K562 (cell line): ENCODE results near the gene DNAJC6. TPM values are rescaled to one million over a fixed set of nuclear protein-coding genes. Genes with fewer than 3 reads are reported as not detected.

Source experiments
- ARID2 ChIP-seq: fragments of 450-650 bp; IDR thresholded peaks from 2 replicates; pipeline ENCODE4 v1.6.1; 2017; ENCODE audit warnings: antibody characterized with exemption, mild to moderate bottlenecking
- BACH1 ChIP-seq: fragments of 200-800 bp; sonication (Bioruptor generic); IDR thresholded peaks from 2 replicates; pipeline ENCODE4 v1.6.1; 2016; ENCODE audit warnings: missing genetic modification characterization, missing compliant biosample characterization
- CREM ChIP-seq: IDR thresholded peaks from 2 replicates; pipeline ENCODE4 v1.6.1; 2014; ENCODE audit warnings: antibody characterized with exemption, low read depth
- ETV5 ChIP-seq: sonication (generic); formaldehyde crosslinking; IDR thresholded peaks from 2 replicates; pipeline ENCODE4 v1.4.0; 2020; ENCODE audit warnings: low read depth, mild to moderate bottlenecking, missing genetic modification reagents
- HDAC2 ChIP-seq: fragments of 450-650 bp; IDR thresholded peaks from 2 replicates; pipeline ENCODE4 v1.6.1; 2016; ENCODE audit warnings: mild to moderate bottlenecking
- MYC ChIP-seq, 2 experiments: fragments of 250-450 bp in 1 of 2; sonication (Bioruptor Pico) in 1 of 2; IDR thresholded peaks; 2 replicates each; pipeline versions ENCODE4 v1.5.1 to v1.6.1; 2012 to 2021; ENCODE audit warnings: low read depth in 2 of 2, borderline replicate concordance in 1 of 2, improper control_type of control experiment in 1 of 2, low read length in 1 of 2, mild to moderate bottlenecking in 1 of 2, moderate library complexity in 1 of 2
- PHF20 ChIP-seq: fragments of 450-650 bp; IDR thresholded peaks from 2 replicates; pipeline ENCODE4 v1.6.1; 2018; ENCODE audit not compliant: partially characterized antibody
- PHF8 ChIP-seq: fragments of 200-600 bp; sonication (generic); IDR thresholded peaks from 2 replicates; pipeline ENCODE4 v1.6.1; 2012; ENCODE audit warnings: mixed run types, mild to moderate bottlenecking, inconsistent platforms, low read length, moderate library complexity, borderline replicate concordance
- RBM17 ChIP-seq: fragments of 200-400 bp; formaldehyde crosslinking; IDR thresholded peaks from 2 replicates; pipeline ENCODE4 v1.6.1; 2017; ENCODE audit warnings: low read depth, mild to moderate bottlenecking, low read length, borderline replicate concordance
- RBM34 ChIP-seq: fragments of 200-400 bp; formaldehyde crosslinking; IDR thresholded peaks from 2 replicates; pipeline ENCODE4 v1.6.1; 2018; ENCODE audit warnings: low read length, borderline replicate concordance; ENCODE audit not compliant: insufficient read depth
- SMARCE1 ChIP-seq: fragments of 450-650 bp; IDR thresholded peaks from 2 replicates; pipeline ENCODE4 v1.7.1; 2016; ENCODE audit warnings: mild to moderate bottlenecking
- SRF ChIP-seq, 2 experiments: fragments of 250-450, 450-650 bp in 1 of 2; sonication (Bioruptor Pico) in 1 of 2; sonication (generic) in 1 of 2; formaldehyde crosslinking; IDR thresholded peaks; 2 replicates each; pipeline versions ENCODE4 v1.5.0 to v1.5.1; 2020 to 2022; ENCODE audit warnings: mild to moderate bottlenecking in 1 of 2, missing genetic modification reagents in 1 of 2
- STAG1 ChIP-seq: sonication (generic); formaldehyde crosslinking; IDR thresholded peaks from 2 replicates; pipeline ENCODE4 v1.5.0; 2020; ENCODE audit warnings: missing genetic modification reagents, borderline replicate concordance
- STAT5B ChIP-seq: fragments of 250-450 bp; sonication (Bioruptor Pico); IDR thresholded peaks from 2 replicates; pipeline ENCODE4 v1.8.0; 2021; ENCODE audit warnings: mild to moderate bottlenecking, inconsistent platforms
- TAF7 ChIP-seq: fragments of 450-650 bp; IDR thresholded peaks from 2 replicates; pipeline ENCODE4 v1.6.1; 2016; ENCODE audit warnings: missing genetic modification characterization, missing compliant biosample characterization
- ZBED1 ChIP-seq: IDR thresholded peaks from 2 replicates; pipeline ENCODE4 v1.6.1; 2014
- ZC3H11A ChIP-seq: IDR thresholded peaks from 2 replicates; pipeline ENCODE4 v1.6.1; 2012; ENCODE audit warnings: low read depth, low read length, improper control_type of control experiment
- ZKSCAN1 ChIP-seq: fragments of 150-350 bp; IDR thresholded peaks from 2 replicates; pipeline ENCODE4 v1.6.1; 2016; ENCODE audit warnings: low read depth, low read length
- ZNF133 ChIP-seq: fragments of 250-450 bp; sonication (Bioruptor Pico); IDR thresholded peaks from 2 replicates; pipeline ENCODE4 v1.4.0; 2020; ENCODE audit warnings: mild to moderate bottlenecking
- ZNF143 ChIP-seq: sonication (generic); formaldehyde crosslinking; IDR thresholded peaks from 2 replicates; pipeline ENCODE4 v1.9.0; 2022; ENCODE audit warnings: mild to moderate bottlenecking, missing genetic modification reagents
- ZNF174 ChIP-seq: fragments of 250-450 bp; sonication (Bioruptor Pico); IDR thresholded peaks from 2 replicates; pipeline ENCODE4 v1.4.0; 2020; ENCODE audit warnings: mild to moderate bottlenecking
- ZNF197 ChIP-seq: fragments of 200-800 bp; sonication (Bioruptor generic); IDR thresholded peaks from 2 replicates; pipeline ENCODE4 v1.6.1; 2016; ENCODE audit warnings: low read depth, missing genetic modification characterization, missing compliant biosample characterization
- ZNF212 ChIP-seq: fragments of 450-650 bp; formaldehyde crosslinking; IDR thresholded peaks from 2 replicates; pipeline ENCODE4 v1.4.0; 2020; ENCODE audit warnings: mild to moderate bottlenecking
- ZNF764 ChIP-seq: fragments of 250-450 bp; sonication (Bioruptor Pico); IDR thresholded peaks from 2 replicates; pipeline ENCODE4 v1.4.0; 2020; ENCODE audit warnings: low read depth, mild to moderate bottlenecking, moderate library complexity
- polyA plus RNA-seq, 8 experiments: library from polyadenylated mRNA; depleted of rRNA in 4 of 8; stranded (reverse) in 5 of 8; unstranded in 3 of 8; fragments of >200 nt; fragmentation: Nextera tagmentation in 2 of 8; fragmentation: Illumina TruSeq in 1 of 8; extraction: Ambion mirVana in 2 of 8; extraction: Trizol in 1 of 8; gene quantifications; 2 replicates each; pipeline versions ENCODE4 v1.2.1 to v1.2.3, GENCODE V29; 2011 to 2014; ENCODE audit warnings: inconsistent platforms in 1 of 8, missing spikeins in 1 of 8
- total RNA-seq, 7 experiments: library from RNA; depleted of rRNA in 6 of 7; stranded (reverse); fragments of >200 nt in 6 of 7; fragmentation: Illumina TruSeq in 2 of 7; extraction: Trizol in 2 of 7; gene quantifications; 2 replicates each; pipeline versions ENCODE4 v1.2.1 to v1.2.3, GENCODE V29; 2011 to 2021; ENCODE audit warnings: low replicate concordance in 1 of 7
- TF ChIP-seq, protein P1 (sequence below): fragments of 450-650 bp; IDR thresholded peaks from 2 replicates; pipeline ENCODE4 v1.6.1; 2017; ENCODE audit warnings: antibody characterized with exemption
- TF ChIP-seq, protein P2 (sequence below): fragments of 250-450 bp; sonication (Bioruptor Pico); IDR thresholded peaks from 2 replicates; pipeline ENCODE4 v1.4.0; 2020; ENCODE audit warnings: mild to moderate bottlenecking, moderate library complexity, borderline replicate concordance

DNAJC6 gene
- total and polyA plus RNA-seq, 9 of the 15 experiments (the other 6 are each of a cell fraction or from before 2014, with no cell fraction given) = 6.7 to 78.7 (median 28.0) TPM

DNA sequence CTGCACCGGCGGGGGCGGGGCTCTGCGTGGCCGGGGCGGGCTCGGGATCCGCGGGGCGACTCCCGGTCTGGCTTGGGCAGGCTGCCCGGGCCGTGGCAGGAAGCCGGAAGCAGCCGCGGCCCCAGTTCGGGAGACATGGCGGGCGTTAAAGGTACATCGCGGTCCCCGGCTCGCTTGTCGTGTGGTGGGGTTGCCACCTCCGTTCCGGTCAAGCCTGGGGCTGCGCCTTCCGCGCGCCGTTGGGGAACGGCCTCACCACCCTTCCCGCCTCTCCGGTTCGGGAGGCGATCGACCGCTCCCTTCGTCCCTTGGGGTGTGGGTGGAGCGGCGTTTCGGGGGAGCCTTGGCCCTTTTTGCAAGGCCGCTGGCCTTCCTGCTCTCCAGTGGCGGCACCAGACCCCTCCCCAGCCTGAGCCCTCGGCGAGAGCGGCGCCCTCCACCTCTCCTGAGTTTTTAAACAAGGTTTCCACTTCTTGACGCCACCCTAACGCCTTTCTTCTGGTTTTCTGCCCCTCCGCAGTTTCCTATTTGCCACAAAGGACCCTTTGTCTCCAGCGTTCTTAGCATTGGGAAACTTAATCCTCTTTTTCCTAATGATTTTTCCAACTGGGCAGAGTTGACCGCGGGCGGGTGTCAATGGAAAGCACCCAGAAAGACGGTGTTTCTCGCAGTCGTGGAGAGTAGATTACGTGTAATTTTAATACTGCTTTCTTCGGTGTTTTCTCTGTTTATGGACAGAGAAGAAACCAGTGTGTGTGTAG, 111.4 kb downstream of the DNAJC6 start, which contains the start of the genes LEPR and LEPROT (continued):
- TF ChIP-seq SRF (CRISPR knock-in tag; IDR thresholded peaks at IDR 0.05) (no peak), ZKSCAN1 (no peak), TAF7 (peak; percentile 83), ZNF143 (CRISPR knock-in tag) (no peak), ZNF174 (CRISPR knock-in tag) (no peak), RBM34 (no peak), ZC3H11A (no peak), ZNF212 (CRISPR knock-in tag) (no peak), CREM (peak; percentile 56), SMARCE1 (no peak), ARID2 (no peak), HDAC2 (no peak), ZNF197 (no peak), ZBED1 (no peak), STAT5B (CRISPR knock-in tag) (no peak), ZNF764 (no peak), PHF20 (peak; percentile 73), BACH1 (tag) (no peak), MYC (IDR thresholded peaks at IDR 0.05; ENCODE audit: low read depth, low read length) (no peak), MYC (CRISPR knock-in tag; IDR thresholded peaks at IDR 0.05; ENCODE audit: borderline replicate concordance, low read depth) (peak; percentile 61; the same call in 1 of the 2 replicates), PHF8 (peak; percentile 93), RBM17 (no peak), ZNF133 (no peak), STAG1 (CRISPR knock-in tag) (no peak), ETV5 (no peak; the same call in 1 of the 2 replicates)
- TF ChIP-seq, protein P1, sequence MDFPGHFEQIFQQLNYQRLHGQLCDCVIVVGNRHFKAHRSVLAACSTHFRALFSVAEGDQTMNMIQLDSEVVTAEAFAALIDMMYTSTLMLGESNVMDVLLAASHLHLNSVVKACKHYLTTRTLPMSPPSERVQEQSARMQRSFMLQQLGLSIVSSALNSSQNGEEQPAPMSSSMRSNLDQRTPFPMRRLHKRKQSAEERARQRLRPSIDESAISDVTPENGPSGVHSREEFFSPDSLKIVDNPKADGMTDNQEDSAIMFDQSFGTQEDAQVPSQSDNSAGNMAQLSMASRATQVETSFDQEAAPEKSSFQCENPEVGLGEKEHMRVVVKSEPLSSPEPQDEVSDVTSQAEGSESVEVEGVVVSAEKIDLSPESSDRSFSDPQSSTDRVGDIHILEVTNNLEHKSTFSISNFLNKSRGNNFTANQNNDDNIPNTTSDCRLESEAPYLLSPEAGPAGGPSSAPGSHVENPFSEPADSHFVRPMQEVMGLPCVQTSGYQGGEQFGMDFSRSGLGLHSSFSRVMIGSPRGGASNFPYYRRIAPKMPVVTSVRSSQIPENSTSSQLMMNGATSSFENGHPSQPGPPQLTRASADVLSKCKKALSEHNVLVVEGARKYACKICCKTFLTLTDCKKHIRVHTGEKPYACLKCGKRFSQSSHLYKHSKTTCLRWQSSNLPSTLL = no peak
- TF ChIP-seq, protein P2, sequence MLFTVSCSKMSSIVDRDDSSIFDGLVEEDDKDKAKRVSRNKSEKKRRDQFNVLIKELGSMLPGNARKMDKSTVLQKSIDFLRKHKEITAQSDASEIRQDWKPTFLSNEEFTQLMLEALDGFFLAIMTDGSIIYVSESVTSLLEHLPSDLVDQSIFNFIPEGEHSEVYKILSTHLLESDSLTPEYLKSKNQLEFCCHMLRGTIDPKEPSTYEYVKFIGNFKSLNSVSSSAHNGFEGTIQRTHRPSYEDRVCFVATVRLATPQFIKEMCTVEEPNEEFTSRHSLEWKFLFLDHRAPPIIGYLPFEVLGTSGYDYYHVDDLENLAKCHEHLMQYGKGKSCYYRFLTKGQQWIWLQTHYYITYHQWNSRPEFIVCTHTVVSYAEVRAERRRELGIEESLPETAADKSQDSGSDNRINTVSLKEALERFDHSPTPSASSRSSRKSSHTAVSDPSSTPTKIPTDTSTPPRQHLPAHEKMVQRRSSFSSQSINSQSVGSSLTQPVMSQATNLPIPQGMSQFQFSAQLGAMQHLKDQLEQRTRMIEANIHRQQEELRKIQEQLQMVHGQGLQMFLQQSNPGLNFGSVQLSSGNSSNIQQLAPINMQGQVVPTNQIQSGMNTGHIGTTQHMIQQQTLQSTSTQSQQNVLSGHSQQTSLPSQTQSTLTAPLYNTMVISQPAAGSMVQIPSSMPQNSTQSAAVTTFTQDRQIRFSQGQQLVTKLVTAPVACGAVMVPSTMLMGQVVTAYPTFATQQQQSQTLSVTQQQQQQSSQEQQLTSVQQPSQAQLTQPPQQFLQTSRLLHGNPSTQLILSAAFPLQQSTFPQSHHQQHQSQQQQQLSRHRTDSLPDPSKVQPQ (CRISPR knock-in tag) = no peak
